NB4 (cell line): Measurements from ENCODE around the gene MANF.

Experiments
- DNase-seq: peaks from one replicate; pipeline ENCODE4 v3.0.0; 2010; ENCODE audit warnings: low read depth
- H3K4me3 ChIP-seq: one replicate; pipeline ENCODE4 v1.5.1; 2011; ENCODE audit warnings: mild to moderate bottlenecking, low read depth, low read length, moderate library complexity
- CTCF ChIP-seq: IDR thresholded peaks from one replicate; pipeline ENCODE4 v1.5.1; 2012; ENCODE audit warnings: low read depth, low read length
- MAX ChIP-seq: IDR thresholded peaks from 2 replicates; pipeline ENCODE4 v1.6.1; 2011; ENCODE audit warnings: low read depth, low read length
- MYC ChIP-seq: IDR thresholded peaks from 2 replicates; pipeline ENCODE4 v1.6.1; 2011; ENCODE audit warnings: low read depth, low read length
- POLR2A ChIP-seq: IDR thresholded peaks from 2 replicates; pipeline ENCODE4 v1.6.1; 2011; ENCODE audit warnings: mild to moderate bottlenecking; ENCODE audit not compliant: insufficient read length; ENCODE audit errors: extremely low read depth

The MANF gene

GRCh38 chr3:51394541-51394940, 9.4 kb downstream of the MANF start:
- H3K4me3 ChIP-seq: no peak overlapping the region

GRCh38 chr3:51395493-51396213, 10.6 kb downstream of the MANF start:
- no peak for DNase-seq
- H3K4me3 ChIP-seq: no peak overlapping the region
- TF ChIP-seq MYC (no peak), MAX (no peak), CTCF (no peak), POLR2A (no peak)

More at GRCh38 chr3:51394541-51394940, 9.4 kb downstream of the MANF start:
- TF ChIP-seq CTCF (no peak), MAX (no peak), POLR2A (no peak), MYC (no peak)
- no peak for DNase-seq

GRCh38 chr3:51396401-51396800, 11.3 kb downstream of the MANF start:
- no peak for DNase-seq
- H3K4me3 ChIP-seq: no peak overlapping the region
- TF ChIP-seq MYC: no peak
- TF ChIP-seq CTCF: no peak
- no peak for TF ChIP-seq POLR2A
- TF ChIP-seq MAX: no peak

- no peak overlapping the region for H3K4me3 ChIP-seq
- DNase-seq: no peak
- TF ChIP-seq MAX (no peak), POLR2A (no peak), CTCF (no peak), MYC (no peak)
These were observed 12.3 kb downstream of the MANF start for GRCh38 chr3:51397392-51397791.

GRCh38 chr3:51398595-51399310, 13.7 kb downstream of the MANF start:
- no peak for DNase-seq
- H3K4me3 ChIP-seq: no peak overlapping the region
- TF ChIP-seq MAX: no peak

GRCh38 chr3:51400166-51400565, 15.1 kb downstream of the MANF start:
- TF ChIP-seq CTCF (no peak), MAX (no peak), POLR2A (no peak), MYC (no peak)
- no peak overlapping the region for H3K4me3 ChIP-seq
- DNase-seq: no peak
